ENCODE data around the gene RAD1.

Gene RAD1

GRCh38 chr5:34930462-34930844, 15.1 kb upstream of the RAD1 start:
- ATAC-seq (ENCODE audit: low read depth) (no peak), DNase-seq (ENCODE audit: low spot score) (no peak)
- no peak for TF ChIP-seq CTCF (IDR thresholded peaks at IDR 0.05; ENCODE audit: poor library complexity, severe bottlenecking)
- Histone ChIP-seq H3K9me3 (ENCODE audit: severe bottlenecking) (no peaks in the 10 kb centered on the region), H3K27me3 (ENCODE audit: insufficient read depth, poor library complexity, severe bottlenecking) (no peaks in the 10 kb centered on the region), H3K27ac (ENCODE audit: poor library complexity, severe bottlenecking) (peak overlapping the region; percentile 76), H3K36me3 (ENCODE audit: low read depth) (peaks cover 39% of the 10 kb centered on the region), H3K4me3 (ENCODE audit: severe bottlenecking) (peak overlapping the region; percentile 86), H3K4me1 (ENCODE audit: insufficient read depth, poor library complexity, severe bottlenecking) (peaks cover 12% of the 10 kb centered on the region)

- peaks cover 12% of the 10 kb centered on the region for H3K4me1 ChIP-seq (ENCODE audit: insufficient read depth, poor library complexity, severe bottlenecking)
- peak overlapping the region; percentile 76 for H3K27ac ChIP-seq (ENCODE audit: poor library complexity, severe bottlenecking)
- H3K4me3 ChIP-seq (ENCODE audit: severe bottlenecking), result peak overlapping the region; percentile 86
- no peaks in the 10 kb centered on the region for H3K27me3 ChIP-seq (ENCODE audit: insufficient read depth, poor library complexity, severe bottlenecking)
- no peaks in the 10 kb centered on the region for H3K9me3 ChIP-seq (ENCODE audit: severe bottlenecking)
- peaks cover 39% of the 10 kb centered on the region for H3K36me3 ChIP-seq (ENCODE audit: low read depth)
- TF ChIP-seq CTCF (IDR thresholded peaks at IDR 0.05; ENCODE audit: poor library complexity, severe bottlenecking), result no peak
- peak; percentile 89 for DNase-seq (ENCODE audit: low spot score)
- ATAC-seq (ENCODE audit: low read depth), result peak; percentile 63
Measured at GRCh38 chr5:34929720-34930461, 14.6 kb upstream of the RAD1 start.

DNA sequence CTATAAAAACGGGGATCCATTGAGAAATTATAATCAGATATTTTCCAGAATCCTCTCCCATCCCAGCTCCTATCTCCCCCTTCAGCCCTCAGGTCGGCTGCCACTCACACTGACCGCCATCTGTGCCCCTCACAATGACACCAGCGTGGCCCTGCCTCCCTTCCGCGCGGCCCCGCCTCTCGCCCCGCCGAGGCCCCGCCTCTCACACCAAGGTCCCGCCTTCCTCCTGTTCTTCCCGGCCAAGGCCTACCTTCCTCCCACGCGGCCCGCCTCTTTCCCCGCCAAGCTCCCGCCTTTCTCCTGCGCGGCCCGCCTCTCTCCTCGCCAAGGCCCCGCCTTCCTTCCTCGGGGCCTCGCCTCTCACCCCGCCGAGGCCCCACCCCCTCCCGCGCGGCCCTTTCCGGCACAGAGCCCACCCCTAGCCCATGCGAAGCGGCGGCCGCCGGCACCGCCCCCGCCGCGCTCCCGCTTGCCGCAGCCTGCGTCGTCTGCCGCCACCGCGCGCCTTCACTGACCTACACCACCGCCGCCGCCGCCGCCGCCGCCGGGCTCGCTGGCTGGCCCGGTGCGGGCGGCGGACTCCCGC, 13.9 kb upstream of the RAD1 start, which contains the start of gene DNAJC21:
Gene DNAJC21 (plus strand): TSS at position 426 of the 586 bp plus-strand sequence. CDS start 261 bp downstream, outside the sequence.
- Histone ChIP-seq H3K36me3 (ENCODE audit: low read depth) (peaks cover 40% of the 10 kb centered on the region), H3K4me1 (ENCODE audit: insufficient read depth, poor library complexity, severe bottlenecking) (peaks cover 17% of the 10 kb centered on the region), H3K27me3 (ENCODE audit: insufficient read depth, poor library complexity, severe bottlenecking) (no peaks in the 10 kb centered on the region), H3K9me3 (ENCODE audit: severe bottlenecking) (no peaks in the 10 kb centered on the region), H3K27ac (ENCODE audit: poor library complexity, severe bottlenecking) (peak within 1 kb of the TSS; percentile 76), H3K4me3 (ENCODE audit: severe bottlenecking) (peak within 1 kb of the TSS; percentile 86)
- no peak for TF ChIP-seq CTCF (IDR thresholded peaks at IDR 0.05; ENCODE audit: poor library complexity, severe bottlenecking)
- peak; percentile 99 for DNase-seq (ENCODE audit: low spot score)
- ATAC-seq (ENCODE audit: low read depth), result peak; percentile 91

GRCh38 chr5:34928267-34928666, 13.0 kb upstream of the RAD1 start:
- H3K36me3 ChIP-seq (ENCODE audit: low read depth), result peaks cover 42% of the 10 kb centered on the region
- peaks cover 26% of the 10 kb centered on the region for H3K4me1 ChIP-seq (ENCODE audit: insufficient read depth, poor library complexity, severe bottlenecking)
- ATAC-seq (ENCODE audit: low read depth), result no peak
- no peaks in the 10 kb centered on the region for H3K9me3 ChIP-seq (ENCODE audit: severe bottlenecking)
- H3K27me3 ChIP-seq (ENCODE audit: insufficient read depth, poor library complexity, severe bottlenecking), result no peaks in the 10 kb centered on the region
- no peak for TF ChIP-seq CTCF (IDR thresholded peaks at IDR 0.05; ENCODE audit: poor library complexity, severe bottlenecking)
- no peak for DNase-seq (ENCODE audit: low spot score)
- H3K4me3 ChIP-seq (ENCODE audit: severe bottlenecking), result no peak overlapping the region
- H3K27ac ChIP-seq (ENCODE audit: poor library complexity, severe bottlenecking), result peak overlapping the region; percentile 76

DNA sequence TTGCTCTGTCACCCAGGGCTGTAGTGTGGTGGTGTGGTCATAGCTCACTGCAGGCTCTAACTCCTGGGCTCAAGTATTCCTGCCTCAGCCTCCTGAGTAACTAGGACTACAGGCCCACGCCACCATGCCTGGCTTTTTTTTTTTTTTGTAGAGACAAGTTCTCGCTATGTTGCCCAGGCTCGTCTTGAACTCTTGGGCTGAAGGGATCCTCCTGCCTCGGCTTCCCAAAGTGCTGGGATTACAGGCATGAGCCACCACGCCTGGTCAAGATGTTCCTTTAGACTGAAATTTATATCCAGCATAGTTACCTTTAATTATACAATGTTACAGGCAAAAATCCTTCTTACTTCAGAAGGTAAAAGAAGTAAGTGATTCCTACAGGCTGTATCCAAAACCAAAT, 12.5 kb upstream of the RAD1 start:
- no peak overlapping the region for H3K4me3 ChIP-seq (ENCODE audit: severe bottlenecking)
- no peaks in the 10 kb centered on the region for H3K27me3 ChIP-seq (ENCODE audit: insufficient read depth, poor library complexity, severe bottlenecking)
- DNase-seq (ENCODE audit: low spot score) (no peak), ATAC-seq (ENCODE audit: low read depth) (no peak)
- no peaks in the 10 kb centered on the region for H3K9me3 ChIP-seq (ENCODE audit: severe bottlenecking)
- no peak overlapping the region for H3K27ac ChIP-seq (ENCODE audit: poor library complexity, severe bottlenecking)
- peaks cover 31% of the 10 kb centered on the region for H3K4me1 ChIP-seq (ENCODE audit: insufficient read depth, poor library complexity, severe bottlenecking)
- H3K36me3 ChIP-seq (ENCODE audit: low read depth), result peaks cover 44% of the 10 kb centered on the region
- TF ChIP-seq CTCF (IDR thresholded peaks at IDR 0.05; ENCODE audit: poor library complexity, severe bottlenecking), result no peak
